Measurements from ENCODE around the gene KIAA2012. TPM values are rescaled to one million over a fixed set of nuclear protein-coding genes. Genes with fewer than 3 reads are reported as not detected.

KIAA2012 gene
- total RNA-seq, 1 donor, result not detected

GRCh38 chr2:202035941-202036372 lies 37.1 kb upstream of the KIAA2012 start:
- peak; percentile 15 for DNase-seq (ENCODE audit: low read depth)

GRCh38 chr2:202036601-202037037 lies 36.4 kb upstream of the KIAA2012 start:
- peak; percentile 23 for DNase-seq (ENCODE audit: low read depth)
- peak overlapping the region; percentile 79 for H3K4me3 ChIP-seq (ENCODE audit: low read depth, low read length)
- no peak for TF ChIP-seq CTCF (IDR thresholded peaks at IDR 0.05; ENCODE audit: insufficient read depth, low read length)

More at GRCh38 chr2:202035941-202036372, 37.1 kb upstream of the KIAA2012 start:
- TF ChIP-seq CTCF (IDR thresholded peaks at IDR 0.05; ENCODE audit: insufficient read depth, low read length), result no peak
- peak overlapping the region; percentile 79 for H3K4me3 ChIP-seq (ENCODE audit: low read depth, low read length)

GRCh38 chr2:202037086-202037485 lies 36.0 kb upstream of the KIAA2012 start:
- peak; percentile 25 for DNase-seq (ENCODE audit: low read depth)
- peak overlapping the region; percentile 79 for H3K4me3 ChIP-seq (ENCODE audit: low read depth, low read length)
- TF ChIP-seq CTCF (IDR thresholded peaks at IDR 0.05; ENCODE audit: insufficient read depth, low read length), result no peak

GRCh38 chr2:202038471-202039277 lies 34.4 kb upstream of the KIAA2012 start:
- peak overlapping the region; percentile 51 for H3K4me3 ChIP-seq (ENCODE audit: low read depth, low read length)
- no peak for TF ChIP-seq CTCF (IDR thresholded peaks at IDR 0.05; ENCODE audit: insufficient read depth, low read length)
- peak; percentile 49 for DNase-seq (ENCODE audit: low read depth)

- no peak for DNase-seq (ENCODE audit: low read depth)
- H3K4me3 ChIP-seq (ENCODE audit: low read depth, low read length), result peak overlapping the region; percentile 51
- no peak for TF ChIP-seq CTCF (IDR thresholded peaks at IDR 0.05; ENCODE audit: insufficient read depth, low read length)
These were observed 33.6 kb upstream of the KIAA2012 start for GRCh38 chr2:202039278-202040078.

GRCh38 chr2:202040079-202040844 lies 32.8 kb upstream of the KIAA2012 start:
- H3K4me3 ChIP-seq (ENCODE audit: low read depth, low read length), result no peak overlapping the region
- TF ChIP-seq CTCF (IDR thresholded peaks at IDR 0.05; ENCODE audit: insufficient read depth, low read length), result no peak
- DNase-seq (ENCODE audit: low read depth), result no peak
